Adrenal gland (tissue), 12 donors: Measurements from ENCODE around the gene CACNA1D. TPM values are rescaled to one million over a fixed set of nuclear protein-coding genes. Genes with fewer than 3 reads are reported as not detected.

Experiments used
- DNase-seq, 7 donors: peaks; one replicate each; pipeline ENCODE4 v3.0.0-alpha.2; 2019 to 2020
- H3K27ac ChIP-seq, 5 donors: fragments of 200-600 bp; sonication (generic) in 4 of 5; 1 replicate in 3 of 5; 2 replicates in 2 of 5; pipeline versions ENCODE4 v1.5.1 to v1.8.0; 2016 to 2020; ENCODE audit warnings: mild to moderate bottlenecking in 1 of 5
- H3K27me3 ChIP-seq: fragments of 200-600 bp; 2 replicates; pipeline ENCODE4 v1.8.0; 2021
- H3K36me3 ChIP-seq, 2 donors: fragments of 200-600 bp; replicated peaks in 1 of 2; 1 replicate in 1 of 2; 2 replicates in 1 of 2; pipeline versions ENCODE4 v1.5.1 to v1.8.0; 2018 to 2022
- H3K4me1 ChIP-seq, 2 donors: fragments of 200-600 bp; replicated peaks in 1 of 2; 1 replicate in 1 of 2; 2 replicates in 1 of 2; pipeline versions ENCODE4 v1.5.1 to v1.8.0; 2018 to 2021
- H3K4me3 ChIP-seq, 4 donors: fragments of 200-600 bp; sonication (generic) in 3 of 4; one replicate each; pipeline ENCODE4 v1.5.1; 2016 to 2018
- H3K9me3 ChIP-seq, 3 donors: fragments of 200-600 bp; sonication (generic) in 1 of 3; replicated peaks in 1 of 3; 1 replicate in 2 of 3; 2 replicates in 1 of 3; pipeline versions ENCODE4 v1.5.1 to v1.8.0; 2016 to 2021
- CTCF ChIP-seq, 6 experiments: fragments of 450-650 bp in 4 of 6; fragments of 200-600 bp in 2 of 6; sonication (generic) in 1 of 6; IDR thresholded peaks; 1 replicate in 5 of 6; 2 replicates in 1 of 6; pipeline versions ENCODE4 v1.5.1 to v1.8.0; 2016 to 2021; ENCODE audit warnings: antibody characterized with exemption in 6 of 6, mild to moderate bottlenecking in 2 of 6, moderate library complexity in 1 of 6
- POLR2A ChIP-seq, 2 donors: fragments of 450-650 bp; IDR thresholded peaks; one replicate each; pipeline ENCODE4 v1.6.1; 2017; ENCODE audit warnings: antibody characterized with exemption in 2 of 2, mild to moderate bottlenecking in 2 of 2, moderate library complexity in 1 of 2
- WGBS, 4 donors: extraction: QIAGEN DNeasy Blood & Tissue Kit in 2 of 4; methylation state at CpG; one replicate each; pipeline versions ENCODE4 v1.1.5 to v1.1.7; 2013 to 2017; 5-methylcytosine and 5-hydroxymethylcytosine counted together
- intact Hi-C, 2 donors: fragments of 100-400 bp; cut with DNase I; formaldehyde crosslinking; loops; one replicate each; pipeline versions ENCODE4 v1.14.1 to v1.15.0; 2022 to 2023
- polyA plus RNA-seq, 3 donors: library from polyadenylated mRNA; stranded (reverse); fragments of 200-250 nt in 2 of 3; fragments of 350-450 nt in 1 of 3; fragmentation: Illumina TruSeq in 1 of 3; extraction: RNeasy Lipid Tissue Mini Kit (QIAGEN cat#74804) in 1 of 3; gene quantifications; one replicate each; pipeline ENCODE4 v1.2.3, GENCODE V29; 2013 to 2014
- total RNA-seq, 9 donors: library from RNA; depleted of rRNA in 4 of 9; stranded (reverse); fragments of >200 nt in 4 of 9; fragments of 120-200 nt in 1 of 9; fragmentation: NEBNext Ultra II Directional in 1 of 9; extraction: Animal tissue kit (Norgen Biotek cat#: 25700) in 1 of 9; gene quantifications; one replicate each; pipeline versions ENCODE4 v1.1.0 to v1.2.4, GENCODE V29; 2013 to 2023
- donor health status: healthy with polysubstance abuse.
- donor health status: Bipolar disorder and iron deficiency.
- donor health status: DM: yes; HTN: yes; CAD: no.
- donor health status: DM: no; HTN: no; CAD: no.
- donor health status: DM: no; HTN: no; CAD: no.
- donor health status: DM: yes; HTN: yes; CAD: no.

CACNA1D gene
- total and polyA plus RNA-seq, 12 donors, result 25.8 to 111 (median 63.0) TPM

DNA sequence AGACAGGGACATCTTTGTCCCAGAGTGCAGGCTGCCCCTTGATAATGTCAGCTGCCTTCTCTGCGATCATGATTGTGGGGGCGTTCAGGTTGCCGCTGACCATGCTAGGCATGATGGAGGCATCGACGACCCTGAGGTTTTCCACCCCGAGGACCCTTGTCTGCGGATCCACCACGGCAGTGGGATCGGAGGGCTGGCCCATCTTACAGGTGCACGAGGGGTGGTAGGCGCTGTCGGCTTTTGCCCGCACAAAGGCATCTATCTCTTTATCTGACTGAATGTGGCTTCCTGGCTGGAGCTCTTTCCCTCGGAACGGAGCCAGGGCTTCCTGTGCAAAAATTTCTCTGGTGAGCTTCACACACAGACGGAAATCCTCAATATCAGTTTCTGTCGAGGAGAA, 323.4 kb downstream of the CACNA1D start:
- TF ChIP-seq CTCF (IDR thresholded peaks at IDR 0.05), result no peak
- TF ChIP-seq POLR2A (IDR thresholded peaks at IDR 0.05), result no peak
- Histone ChIP-seq H3K36me3 (peaks cover 0 to 17% of the 10 kb centered on the region in 2 donors), H3K9me3 (no peaks in the 10 kb centered on the region), H3K4me3 (no peak overlapping the region), H3K27me3 (no peaks in the 10 kb centered on the region), H3K27ac (no peak overlapping the region), H3K4me1 (peaks cover 0 to 5% of the 10 kb centered on the region in 2 donors)
- 67 to 89% (median 86%) methylated on average over 14 to 17 of the region's 17 CpGs for WGBS, 4 donors
- intact Hi-C loops, result no loop called here
- peak in 1 of 7 donors; percentile 46 for DNase-seq

DNA sequence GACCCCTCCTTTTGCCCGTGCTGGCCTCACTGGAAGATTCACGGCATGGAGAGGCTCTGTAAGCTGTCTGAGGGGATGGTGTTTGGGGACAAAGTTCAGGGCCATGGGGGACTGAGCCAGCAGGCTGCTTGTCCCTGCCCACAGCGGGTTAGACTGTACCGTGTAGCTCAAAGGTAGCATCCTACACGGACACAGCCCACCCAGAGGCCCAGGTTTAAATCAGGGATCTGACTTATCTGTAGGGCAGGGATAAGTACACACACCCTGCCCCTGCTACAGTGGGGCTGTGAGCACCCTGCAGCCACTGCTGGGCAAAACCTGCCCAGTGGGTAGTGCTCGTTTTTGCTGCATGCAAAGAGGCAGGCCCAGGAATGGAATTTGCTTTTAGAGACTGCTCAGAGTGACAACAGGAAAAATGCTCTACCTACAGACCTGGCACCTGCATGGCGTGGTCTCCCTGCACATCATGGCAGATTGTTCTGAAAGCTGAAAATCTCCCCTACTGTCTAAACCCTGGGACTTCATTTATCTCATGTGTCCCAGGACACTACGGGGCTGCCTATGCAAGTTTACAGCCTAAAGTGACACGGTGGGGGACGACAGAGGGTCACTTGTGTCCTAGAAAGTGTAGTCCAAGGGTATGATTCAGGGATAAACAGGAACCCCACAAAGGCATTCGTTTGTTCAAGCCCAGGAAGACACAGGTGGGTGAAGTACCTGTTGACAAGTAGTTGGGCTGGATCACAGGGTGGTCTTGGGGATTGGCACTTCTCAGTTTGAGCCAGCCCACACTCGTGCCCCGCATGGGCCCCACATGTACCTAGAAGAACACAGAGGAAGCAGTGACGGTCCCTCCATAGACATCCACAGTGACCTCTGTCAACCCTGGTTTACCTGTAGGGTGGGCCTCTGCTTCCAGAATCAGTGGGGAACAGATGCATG, 324.1 kb downstream of the CACNA1D start:
- TF ChIP-seq POLR2A (IDR thresholded peaks at IDR 0.05), result no peak
- TF ChIP-seq CTCF (IDR thresholded peaks at IDR 0.05), result no peak
- peak in 1 of 7 donors; percentile 47 for DNase-seq
- H3K36me3 ChIP-seq, result peaks cover 0 to 17% of the 10 kb centered on the region in 2 donors
- H3K4me1 ChIP-seq, result peaks cover 0 to 5% of the 10 kb centered on the region in 2 donors
- H3K9me3 ChIP-seq, result no peaks in the 10 kb centered on the region
- intact Hi-C loops, result no loop called here
- H3K27me3 ChIP-seq, result no peaks in the 10 kb centered on the region
- WGBS, 4 donors, result 83 to 90% (median 87%) methylated on average over 8 to 14 of the region's 14 CpGs
- H3K4me3 ChIP-seq, result no peak overlapping the region
- no peak overlapping the region for H3K27ac ChIP-seq

- H3K4me3 ChIP-seq, result no peak overlapping the region
- intact Hi-C loops, result no loop called here
- 91 to 95% (median 94%) methylated on average over 10 to 14 of the region's 14 CpGs for WGBS, 4 donors
- H3K27ac ChIP-seq, result no peak overlapping the region
- TF ChIP-seq POLR2A (IDR thresholded peaks at IDR 0.05) (no peak), CTCF (IDR thresholded peaks at IDR 0.05) (no peak)
- H3K4me1 ChIP-seq, result peaks cover 0 to 5% of the 10 kb centered on the region in 2 donors
- no peaks in the 10 kb centered on the region for H3K27me3 ChIP-seq
- peaks cover 0 to 11% of the 10 kb centered on the region in 2 donors for H3K36me3 ChIP-seq
- DNase-seq, result peak in 2 of 7 donors; percentile 18 to 48
- no peaks in the 10 kb centered on the region for H3K9me3 ChIP-seq
These were observed 324.9 kb downstream of the CACNA1D start for GRCh38 chr3:53819163-53819868.

GRCh38 chr3:53820084-53820483, 325.7 kb downstream of the CACNA1D start:
- H3K36me3 ChIP-seq, result peaks cover 0 to 11% of the 10 kb centered on the region in 2 donors
- no peak for TF ChIP-seq CTCF (IDR thresholded peaks at IDR 0.05)
- TF ChIP-seq POLR2A (IDR thresholded peaks at IDR 0.05), result no peak
- H3K4me3 ChIP-seq, result no peak overlapping the region
- 82 to 91% (median 89%) methylated on average over 5 of the region's 5 CpGs; no CpG with 5 or more reads in 1 of the 4 donors for WGBS, 4 donors
- no peak overlapping the region for H3K27ac ChIP-seq
- peaks cover 0 to 5% of the 10 kb centered on the region in 2 donors for H3K4me1 ChIP-seq
- intact Hi-C loops, result no loop called here
- no peaks in the 10 kb centered on the region for H3K27me3 ChIP-seq
- H3K9me3 ChIP-seq, result no peaks in the 10 kb centered on the region
- DNase-seq, result peak in 1 of 7 donors; percentile 43
